NT2/D1 (cell line): ENCODE data around the gene PGBD4.

Experiments used
- SUZ12 ChIP-seq: IDR thresholded peaks from 2 replicates; pipeline ENCODE4 v1.6.1; 2011; ENCODE audit not compliant: insufficient read length, insufficient read depth; ENCODE audit errors: extremely low read depth
- YY1 ChIP-seq: IDR thresholded peaks from 2 replicates; pipeline ENCODE4 v1.6.1; 2011; ENCODE audit not compliant: insufficient read length, insufficient read depth
- ZNF274 ChIP-seq: IDR thresholded peaks from 2 replicates; pipeline ENCODE4 v1.6.1; 2011; ENCODE audit warnings: mild to moderate bottlenecking, low read depth, low read length

DNA sequence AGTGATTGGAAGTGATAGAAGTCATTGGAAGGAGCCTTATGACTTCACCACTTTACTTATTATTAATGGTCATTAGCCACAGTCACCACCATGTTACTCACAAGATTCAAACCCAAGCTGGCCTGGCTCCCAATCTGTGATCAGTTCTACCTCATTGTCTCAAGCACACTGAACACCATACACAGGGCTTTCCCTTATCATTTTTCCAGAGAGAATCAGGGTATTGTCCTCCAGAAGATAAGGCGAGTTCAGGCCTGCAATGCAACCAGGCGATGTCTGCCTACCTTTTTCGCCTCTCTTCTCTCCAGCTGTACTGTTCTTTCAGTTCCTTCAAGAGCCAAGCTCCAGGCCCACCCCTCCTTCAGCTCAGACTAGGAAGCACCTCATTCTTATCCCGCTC lies 25.1 kb upstream of the PGBD4 start:
- TF ChIP-seq ZNF274 (no peak), YY1 (no peak), SUZ12 (no peak)
